ENCODE results near the gene TNPO3. TPM values are rescaled to one million over a fixed set of nuclear protein-coding genes. Genes with fewer than 3 reads are reported as not detected.
"Not testable (repeated sequence)": the region's sequence is repeated elsewhere in the genome, so short reads cannot be mapped to it uniquely, and the experiment has no call there.

TNPO3 gene
- polyA plus RNA-seq, 1 experiment, result 49.5 TPM

GRCh38 chr7:128946936-128947830 is 107.7 kb downstream of the TNPO3 start:
- DNase-seq (ENCODE audit: low read depth, low spot score), result no peak
- H3K27me3 ChIP-seq (ENCODE audit: control insufficient read depth, insufficient read depth, low read length), result peaks cover 15% of the 10 kb centered on the region
- H3K9me3 ChIP-seq (ENCODE audit: control insufficient read depth, insufficient read depth, low read length), result no peaks in the 10 kb centered on the region; the same call in 1 of the 2 replicates
- 0 out of 2 replicates have a peak, but pooled peaks have one; percentile 3 for TF ChIP-seq CTCF (IDR thresholded peaks at IDR 0.05; ENCODE audit: low read depth, low read length)
- ChIA-PET CTCF (interaction anchor here (0.5 to 1.5 kb wide), 3 partner anchors 13 to 236 kb away, joined by 3 to 5 read pairs (median 3); no protein-coding TSS in a partner anchor), POLR2A (interaction anchor here (0.5 to 0.6 kb wide), 2 partner anchors 8 to 106 kb away, joined by 3 read pairs; no protein-coding TSS in a partner anchor)
- no peak overlapping the region for H3K27ac ChIP-seq (ENCODE audit: low read depth, low read length)
- no peak overlapping the region for H3K4me3 ChIP-seq (ENCODE audit: low read depth, low read length)

DNA sequence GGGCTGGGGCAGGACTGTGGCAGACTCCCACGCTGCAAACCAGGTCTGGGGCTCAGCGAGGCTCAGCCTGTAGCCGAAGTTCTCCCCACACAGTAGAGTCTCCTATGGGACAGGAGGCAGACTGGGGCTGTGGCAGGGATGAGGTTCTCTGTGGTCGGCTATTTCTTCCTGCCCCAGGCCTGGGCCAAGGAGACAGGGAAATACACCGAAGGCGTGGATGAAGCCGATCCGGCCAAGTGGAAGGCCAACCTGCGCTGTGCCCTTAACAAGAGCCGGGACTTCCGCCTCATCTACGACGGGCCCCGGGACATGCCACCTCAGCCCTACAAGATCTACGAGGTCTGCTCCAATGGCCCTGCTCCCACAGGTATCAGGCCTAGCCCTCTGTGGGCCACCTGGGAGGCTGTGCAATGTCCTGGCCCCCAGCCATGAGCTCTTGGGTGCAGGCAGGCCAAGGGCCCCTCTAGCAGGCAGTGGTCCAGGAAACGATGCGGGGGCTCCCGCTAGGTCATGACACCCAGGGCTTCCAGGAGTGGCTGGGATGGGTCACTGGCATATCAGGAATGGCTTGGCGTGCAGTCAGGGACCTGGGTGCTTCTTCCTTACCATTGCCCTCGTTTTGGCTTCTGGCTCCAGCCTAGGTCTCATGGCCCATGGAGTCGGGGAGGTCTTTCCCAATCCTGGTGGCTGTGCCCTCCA is 109.1 kb downstream of the TNPO3 start:
- Histone ChIP-seq H3K4me3 (ENCODE audit: low read depth, low read length) (no peak overlapping the region), H3K9me3 (ENCODE audit: control insufficient read depth, insufficient read depth, low read length) (no peaks in the 10 kb centered on the region; the same call in 1 of the 2 replicates), H3K27ac (ENCODE audit: low read depth, low read length) (no peak overlapping the region), H3K27me3 (ENCODE audit: control insufficient read depth, insufficient read depth, low read length) (peaks cover 24% of the 10 kb centered on the region)
- ChIA-PET CTCF (interaction anchor here (1.5 kb wide), 1 partner anchor 146 kb away, joined by 5 read pairs; no protein-coding TSS in a partner anchor), POLR2A (no interaction called here)
- DNase-seq (ENCODE audit: low read depth, low spot score), result no peak
- TF ChIP-seq CTCF (IDR thresholded peaks at IDR 0.05; ENCODE audit: low read depth, low read length), result no peak

DNA sequence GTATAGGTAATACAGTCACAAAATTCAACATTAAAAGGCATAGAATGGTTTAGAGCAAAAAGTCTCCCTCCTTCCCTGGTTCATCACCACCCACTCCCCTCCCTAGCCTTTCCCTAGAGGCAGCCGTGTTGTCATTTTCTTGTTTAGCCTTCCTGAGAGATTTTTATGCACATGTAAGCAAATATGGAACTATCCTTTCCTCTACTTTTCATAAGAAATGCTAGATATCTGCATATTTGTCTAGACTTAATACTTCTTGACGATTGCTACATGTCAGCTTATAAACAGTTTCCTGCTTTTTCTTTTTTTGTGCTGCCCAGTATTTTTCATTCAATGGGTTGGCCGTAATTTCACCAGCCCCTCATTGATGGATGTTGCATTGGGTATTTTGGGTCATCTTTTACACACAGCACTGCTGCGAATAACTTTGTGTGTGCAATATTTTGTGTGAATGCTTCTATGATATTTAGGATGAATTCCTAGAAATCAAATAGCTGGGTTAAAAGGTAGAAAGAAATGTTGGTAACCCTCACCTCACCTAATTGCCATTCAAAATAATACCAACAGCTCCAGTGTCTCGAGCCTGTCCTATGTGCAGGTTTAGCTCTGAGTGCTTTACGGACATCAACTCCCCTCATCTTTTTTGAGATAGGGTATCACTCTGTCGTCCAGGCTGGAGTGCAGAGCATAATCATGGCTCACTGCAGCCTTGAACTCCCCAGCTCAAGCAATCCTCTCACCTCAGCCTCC is 110.2 kb downstream of the TNPO3 start:
- Histone ChIP-seq H3K27ac (ENCODE audit: low read depth, low read length) (no peak overlapping the region), H3K4me3 (ENCODE audit: low read depth, low read length) (no peak overlapping the region), H3K9me3 (ENCODE audit: control insufficient read depth, insufficient read depth, low read length) (no peaks in the 10 kb centered on the region; the same call in 1 of the 2 replicates), H3K27me3 (ENCODE audit: control insufficient read depth, insufficient read depth, low read length) (peaks cover 36% of the 10 kb centered on the region)
- ChIA-PET POLR2A (no interaction called here), CTCF (interaction anchor here (1.9 kb wide), 1 partner anchor 146 kb away, joined by 5 read pairs; no protein-coding TSS in a partner anchor)
- no peak for TF ChIP-seq CTCF (IDR thresholded peaks at IDR 0.05; ENCODE audit: low read depth, low read length)
- DNase-seq (ENCODE audit: low read depth, low spot score), result no peak

GRCh38 chr7:128943251-128943650 is 111.7 kb downstream of the TNPO3 start:
- H3K27ac ChIP-seq (ENCODE audit: low read depth, low read length); H3K9me3 ChIP-seq (ENCODE audit: control insufficient read depth, insufficient read depth, low read length); H3K4me3 ChIP-seq (ENCODE audit: low read depth, low read length); DNase-seq (ENCODE audit: low read depth, low spot score): not testable (repeated sequence)
- CTCF ChIA-PET, result interaction anchor here (1.9 kb wide), 1 partner anchor 148 kb away, joined by 5 read pairs; no protein-coding TSS in a partner anchor
- POLR2A ChIA-PET, result interaction anchor here (0.6 kb wide), 1 partner anchor 189 kb away, joined by 5 read pairs; no protein-coding TSS in a partner anchor
- peaks cover 49% of the 10 kb centered on the region for H3K27me3 ChIP-seq (ENCODE audit: control insufficient read depth, insufficient read depth, low read length)

DNA sequence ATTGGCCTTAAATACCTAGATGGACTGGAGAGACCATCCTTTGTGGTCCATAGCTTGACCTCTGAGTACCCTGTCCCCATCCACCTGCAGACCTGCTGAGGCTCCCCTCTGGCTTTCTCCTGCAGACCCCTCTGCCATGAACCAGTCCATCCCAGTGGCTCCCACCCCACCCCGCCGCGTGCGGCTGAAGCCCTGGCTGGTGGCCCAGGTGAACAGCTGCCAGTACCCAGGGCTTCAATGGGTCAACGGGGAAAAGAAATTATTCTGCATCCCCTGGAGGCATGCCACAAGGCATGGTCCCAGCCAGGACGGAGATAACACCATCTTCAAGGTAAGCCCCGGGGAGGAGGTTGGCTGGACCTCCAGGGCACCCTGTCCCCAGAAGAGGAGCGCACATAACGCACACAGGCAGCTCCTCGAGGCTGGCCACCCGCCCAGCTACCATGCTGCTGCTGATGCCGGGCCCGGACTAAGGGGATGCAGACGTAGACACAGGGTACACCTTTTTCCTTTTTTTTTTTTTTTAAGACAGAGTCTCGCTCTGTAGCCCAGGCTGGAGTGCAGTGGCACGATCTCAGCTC is 112.9 kb downstream of the TNPO3 start:
- Histone ChIP-seq H3K9me3 (ENCODE audit: control insufficient read depth, insufficient read depth, low read length) (no peaks in the 10 kb centered on the region; the same call in 1 of the 2 replicates), H3K27me3 (ENCODE audit: control insufficient read depth, insufficient read depth, low read length) (peaks cover 58% of the 10 kb centered on the region), H3K27ac (ENCODE audit: low read depth, low read length) (no peak overlapping the region), H3K4me3 (ENCODE audit: low read depth, low read length) (no peak overlapping the region)
- CTCF ChIA-PET, result no interaction called here
- POLR2A ChIA-PET, result no interaction called here
- no peak for DNase-seq (ENCODE audit: low read depth, low spot score)
- no peak for TF ChIP-seq CTCF (IDR thresholded peaks at IDR 0.05; ENCODE audit: low read depth, low read length)
